Fibroblast of peridontal ligament (primary cell): ENCODE measurements around the gene SMAP2.
"Not testable (repeated sequence)": the region's sequence is repeated elsewhere in the genome, so short reads cannot be mapped to it uniquely, and the experiment has no call there.

ENCODE experiments used
- DNase-seq: peaks from one replicate; pipeline ENCODE4 v3.0.0-alpha.2; 2010; ENCODE audit errors: extremely low read depth

SMAP2 gene

DNA sequence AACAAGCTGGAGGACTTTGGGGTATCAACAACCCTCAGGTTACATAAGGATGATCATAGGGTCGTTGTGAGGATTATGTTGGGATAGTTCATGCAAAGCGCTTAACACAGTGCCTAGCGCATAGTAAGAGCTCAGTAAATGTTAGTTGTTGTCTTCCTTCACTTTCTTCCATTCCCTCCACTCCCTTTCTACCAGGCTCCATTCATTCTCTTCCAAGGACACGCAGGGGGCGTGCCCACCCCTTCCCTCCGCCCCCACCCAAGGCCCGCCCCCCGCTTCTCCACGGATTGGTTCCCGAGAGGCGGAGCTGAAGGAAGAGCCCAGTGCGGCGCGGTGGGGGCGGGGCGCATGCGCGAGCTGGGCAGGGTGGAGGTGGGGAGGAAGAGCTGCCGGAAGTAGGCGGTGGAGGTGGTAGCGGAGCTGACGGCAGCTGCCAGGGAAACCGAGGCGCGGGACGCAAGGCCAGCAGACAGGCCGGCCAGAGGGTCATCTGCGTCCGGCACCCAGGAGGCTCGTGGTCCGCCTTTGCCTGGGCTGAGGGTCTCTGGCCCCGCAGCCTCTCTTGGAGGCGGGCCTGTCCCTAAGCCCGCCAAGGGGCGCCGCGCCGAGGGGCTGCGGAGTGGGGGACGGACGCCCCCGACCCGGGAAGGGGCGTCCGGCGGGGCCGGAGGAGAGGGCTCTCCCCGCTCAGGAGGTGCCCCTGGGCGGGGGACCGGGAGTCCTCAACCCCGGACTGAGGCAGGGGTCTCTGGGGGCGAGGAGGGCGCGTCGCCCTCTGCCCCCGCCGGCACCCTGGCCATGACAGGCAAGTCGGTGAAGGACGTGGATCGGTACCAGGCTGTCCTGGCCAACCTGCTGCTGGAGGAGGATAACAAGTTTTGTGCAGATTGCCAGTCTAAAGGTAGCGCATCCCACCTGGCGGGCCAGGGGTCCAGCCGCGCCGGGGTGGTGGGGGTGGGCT is at the start of gene SMAP2:
TSS of gene SMAP2 (plus strand) at position 405 of the 961 bp plus-strand sequence. CDS start at position 799, 394 bp downstream.
- peak; percentile 88 for DNase-seq

DNA sequence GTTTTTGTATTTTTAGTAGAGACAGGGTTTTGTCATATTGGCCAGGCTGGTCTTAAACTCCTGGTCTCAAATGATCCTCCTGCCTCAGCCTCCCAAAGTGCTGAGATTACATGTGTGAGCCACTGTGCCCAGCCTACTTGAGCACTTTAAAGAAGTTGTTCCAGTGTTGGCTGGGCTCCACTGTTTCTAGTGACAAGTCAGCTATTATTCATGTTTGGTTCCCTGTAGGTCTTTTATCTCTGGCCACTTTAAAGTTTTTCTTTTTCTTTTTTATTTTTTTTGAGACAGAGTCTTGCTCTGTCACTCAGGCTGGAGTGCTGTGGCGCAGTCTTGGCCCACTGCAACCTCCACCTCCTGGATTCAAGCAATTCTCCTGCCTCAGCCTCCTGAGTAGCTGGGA is 42.1 kb upstream of the SMAP2 start:
- not testable (repeated sequence) for DNase-seq

DNA sequence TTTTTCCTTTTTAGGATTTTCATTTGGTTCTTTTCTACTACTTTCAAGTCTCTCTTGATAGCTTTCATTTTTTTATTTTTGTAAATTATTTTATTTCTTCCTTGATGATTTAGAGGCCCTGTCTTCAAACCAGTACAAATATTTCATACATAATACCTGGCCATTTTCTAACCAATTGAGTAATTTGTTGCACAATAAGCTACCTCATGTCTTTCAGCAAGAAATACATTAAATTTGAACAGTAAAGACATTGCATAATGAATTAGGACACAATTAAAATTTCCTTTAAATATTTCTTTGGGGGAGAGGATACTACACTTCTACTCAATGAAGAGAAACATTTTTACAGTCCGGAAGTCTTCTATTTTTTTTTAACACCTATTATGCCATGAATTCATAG is 40.8 kb upstream of the SMAP2 start:
- no peak for DNase-seq

DNA sequence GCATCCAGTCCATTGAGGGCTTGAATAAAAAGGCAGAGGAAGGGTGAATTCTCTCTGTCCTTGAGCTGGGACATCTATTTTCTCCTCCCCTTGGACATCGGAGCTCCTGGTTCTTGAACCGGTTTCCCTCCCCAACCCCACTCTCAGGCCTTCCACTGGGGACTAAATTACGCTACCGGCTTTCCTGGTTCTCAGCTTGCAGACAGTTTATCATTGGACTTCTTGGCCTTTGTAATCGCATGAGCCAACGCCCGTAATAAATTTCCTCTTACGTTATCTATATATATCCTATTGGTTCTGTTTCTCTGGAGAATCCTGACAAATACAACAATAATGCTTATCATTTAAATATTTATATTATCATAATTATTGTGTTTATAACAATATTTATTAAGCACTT is 36.1 kb upstream of the SMAP2 start:
- no peak for DNase-seq

GRCh38 chr1:40338745-40339419 is 34.6 kb upstream of the SMAP2 start:
- DNase-seq, result peak; percentile 80

DNA sequence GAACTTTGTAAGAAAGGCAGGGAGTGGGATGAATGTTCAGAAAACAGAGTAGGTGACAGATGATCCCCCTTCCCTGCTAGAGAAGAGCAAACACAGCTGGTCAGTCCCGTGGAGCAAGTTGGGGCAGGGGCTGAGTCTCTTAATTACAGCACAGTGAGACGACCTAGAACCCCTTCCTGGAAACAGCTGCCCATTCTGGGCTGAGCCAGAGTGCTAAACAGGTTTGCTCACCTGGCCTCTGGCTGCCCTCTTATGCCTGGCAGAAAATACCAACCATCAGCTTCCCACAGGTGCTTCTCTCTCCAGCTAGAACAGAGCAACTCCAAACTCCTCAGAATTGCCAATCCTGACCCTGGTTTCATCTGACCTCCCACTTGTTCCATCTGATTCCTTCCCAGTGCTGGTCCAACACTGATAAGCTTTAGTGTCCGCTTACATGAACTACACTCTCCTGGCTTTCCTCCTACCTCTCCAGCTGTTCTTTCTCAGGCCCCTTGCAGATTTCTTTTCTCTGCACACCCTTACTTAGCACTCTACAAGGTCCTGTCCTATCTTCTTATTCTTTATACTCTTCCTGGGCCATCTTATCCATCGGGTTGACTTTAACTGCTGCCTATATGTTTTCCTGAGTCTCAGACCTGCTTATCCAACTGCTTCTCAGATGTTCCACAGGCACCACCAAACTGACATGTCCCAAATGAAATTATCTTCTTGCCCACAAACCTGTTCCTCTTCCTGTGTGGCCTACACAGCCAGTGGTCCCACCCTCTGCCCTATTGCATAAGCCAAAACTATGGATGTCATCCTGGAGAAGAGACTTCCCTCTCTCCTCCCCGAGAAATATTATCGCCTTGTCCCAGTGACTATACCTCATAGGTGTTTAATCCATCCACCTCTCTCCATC is 33.9 kb upstream of the SMAP2 start:
- no peak for DNase-seq

DNA sequence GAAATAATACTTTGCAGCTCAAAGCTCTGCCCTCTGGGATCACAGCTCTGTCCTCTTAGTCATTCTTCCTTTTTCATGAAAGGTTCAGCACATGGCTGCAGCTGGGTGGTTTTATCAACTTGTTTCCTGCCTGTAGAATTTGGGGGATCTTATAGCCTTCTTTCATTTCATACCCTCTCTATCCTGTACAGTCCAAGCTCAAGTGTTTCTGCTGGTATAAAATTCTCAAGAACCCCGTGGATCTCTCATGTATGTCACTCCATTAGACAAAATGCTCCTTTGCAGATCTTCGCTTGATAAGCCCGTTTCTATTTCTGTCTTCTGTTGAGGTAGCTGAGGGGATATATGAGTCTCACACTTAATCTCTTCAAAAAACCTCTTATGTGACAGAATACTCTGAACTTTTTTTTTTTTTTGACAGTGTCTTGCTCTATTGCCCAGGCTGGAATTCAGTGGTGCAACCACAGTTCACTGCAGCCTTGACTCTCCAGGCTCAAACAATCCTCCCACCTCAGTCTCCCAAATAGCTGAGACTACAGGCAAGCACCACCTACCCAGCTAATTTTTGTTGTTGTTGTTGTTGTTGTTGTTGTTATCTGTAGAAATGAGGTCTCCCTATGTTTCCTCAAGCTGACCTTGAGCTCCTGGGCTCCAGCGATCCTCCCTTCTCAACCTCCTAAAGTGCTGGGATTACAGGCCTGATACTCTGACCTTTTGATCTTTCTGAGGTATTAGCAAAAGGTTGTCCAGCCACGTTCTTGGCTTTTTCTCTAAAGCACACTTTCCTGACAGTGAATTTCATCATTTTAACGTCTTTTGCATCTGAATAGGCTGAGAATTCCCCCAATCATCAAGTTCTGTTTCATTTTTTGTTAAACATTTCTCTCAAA is 31.8 kb upstream of the SMAP2 start:
- DNase-seq, result peak; percentile 14

GRCh38 chr1:40342381-40342717 is 31.2 kb upstream of the SMAP2 start:
- DNase-seq, result not testable (repeated sequence)

GRCh38 chr1:40344597-40344996 is 28.9 kb upstream of the SMAP2 start:
- DNase-seq, result peak; percentile 84

DNA sequence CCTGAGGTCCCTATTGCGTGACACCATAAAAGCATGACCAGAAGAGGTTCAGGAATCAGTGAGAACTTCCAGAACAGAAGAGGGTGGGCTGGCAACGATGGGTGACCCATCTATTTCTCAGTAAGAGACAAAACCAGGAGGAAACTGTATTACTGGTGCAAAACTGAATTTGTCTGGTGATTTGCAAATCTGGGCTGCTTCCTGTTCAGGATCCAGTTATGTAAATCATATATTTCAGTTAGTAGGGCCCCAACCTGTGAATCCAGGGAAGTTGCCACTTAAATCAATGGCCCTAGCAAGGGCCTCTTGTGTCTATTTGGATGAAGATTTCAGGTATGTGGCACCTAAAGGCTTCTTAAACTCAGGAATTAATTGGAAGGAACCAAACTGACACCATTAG is 23.1 kb upstream of the SMAP2 start:
- DNase-seq, result no peak

DNA sequence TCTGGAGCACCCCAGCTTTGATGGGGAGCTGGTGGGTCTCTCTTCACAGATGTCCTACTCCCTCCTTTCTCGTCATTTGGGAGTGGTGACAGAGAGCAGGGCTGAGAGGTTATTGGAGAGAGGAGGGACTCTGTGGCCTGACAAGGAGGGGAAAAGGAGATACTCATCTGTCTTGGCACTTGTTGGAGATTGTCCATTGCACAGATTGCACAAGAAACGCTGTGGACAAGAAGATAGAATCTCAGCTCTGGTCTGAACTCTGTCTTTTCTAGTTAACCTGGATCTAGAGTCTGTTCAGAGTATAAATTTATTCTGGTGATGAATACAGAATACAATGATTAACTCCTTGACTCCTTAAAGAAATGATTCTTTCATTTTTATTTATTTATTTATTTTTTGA is 22.4 kb upstream of the SMAP2 start:
- no peak for DNase-seq

- no peak for DNase-seq
Measured at GRCh38 chr1:40352126-40352525, 21.4 kb upstream of the SMAP2 start.

DNA sequence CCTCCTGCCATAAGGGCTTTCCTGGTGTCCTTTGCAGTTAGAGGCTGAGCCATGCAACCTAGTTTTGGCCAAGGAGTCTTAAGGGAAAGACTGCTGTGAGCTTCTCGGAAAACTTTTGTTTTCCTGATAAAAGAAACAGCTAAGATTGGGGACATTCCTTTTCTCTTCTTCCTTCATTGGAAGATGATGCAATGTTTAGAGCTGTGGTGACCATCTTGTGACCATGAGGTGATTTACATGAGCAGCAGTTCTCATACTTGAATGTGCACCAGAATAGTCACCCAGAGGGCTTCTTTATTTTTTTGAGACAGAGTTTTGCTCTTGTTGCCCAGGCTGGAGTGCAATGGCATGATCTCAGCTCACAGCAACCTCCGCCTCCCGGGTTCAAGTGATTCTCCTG is 20.4 kb upstream of the SMAP2 start:
- no peak for DNase-seq

DNA sequence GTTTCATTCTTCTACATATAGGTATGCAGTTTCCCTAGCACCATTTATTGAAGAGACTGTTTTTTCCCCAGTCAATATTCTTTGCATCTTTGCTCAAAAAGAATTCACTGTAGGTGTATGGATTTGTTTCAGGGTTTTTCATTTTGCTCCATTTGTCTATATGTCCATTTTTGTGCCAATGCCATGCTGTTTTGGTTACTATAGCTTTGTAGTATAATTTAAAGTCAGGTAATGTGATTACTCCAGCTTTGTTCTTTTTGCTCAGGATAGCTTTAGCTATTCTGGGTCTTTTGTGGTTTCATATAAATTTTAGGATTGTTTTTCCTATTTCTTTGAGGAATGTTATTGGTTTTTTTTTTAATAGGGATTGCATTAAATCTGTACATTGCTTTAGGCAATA is 15.9 kb upstream of the SMAP2 start:
- DNase-seq, result no peak

DNA sequence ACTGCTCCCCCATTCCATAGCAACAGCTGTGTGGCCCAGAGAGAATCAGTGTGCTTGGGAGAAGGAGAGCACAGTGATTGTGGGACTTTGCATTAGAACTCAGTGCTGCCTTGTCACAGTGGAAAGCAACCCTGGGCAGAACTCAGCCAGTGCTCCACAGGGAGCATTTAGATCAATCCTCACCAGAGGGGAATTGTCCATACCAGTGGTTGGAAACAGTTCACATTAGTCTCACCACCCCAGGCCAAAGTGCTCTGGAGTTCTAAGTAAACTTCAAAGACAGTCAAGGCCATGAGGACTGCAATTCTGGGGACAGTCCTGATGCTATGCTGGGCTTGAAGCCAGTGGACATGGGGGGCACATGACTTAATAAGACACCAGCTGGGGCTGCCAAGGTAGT is 12.9 kb upstream of the SMAP2 start:
- no peak for DNase-seq

GRCh38 chr1:40361201-40361600 is 12.3 kb upstream of the SMAP2 start:
- no peak for DNase-seq

DNA sequence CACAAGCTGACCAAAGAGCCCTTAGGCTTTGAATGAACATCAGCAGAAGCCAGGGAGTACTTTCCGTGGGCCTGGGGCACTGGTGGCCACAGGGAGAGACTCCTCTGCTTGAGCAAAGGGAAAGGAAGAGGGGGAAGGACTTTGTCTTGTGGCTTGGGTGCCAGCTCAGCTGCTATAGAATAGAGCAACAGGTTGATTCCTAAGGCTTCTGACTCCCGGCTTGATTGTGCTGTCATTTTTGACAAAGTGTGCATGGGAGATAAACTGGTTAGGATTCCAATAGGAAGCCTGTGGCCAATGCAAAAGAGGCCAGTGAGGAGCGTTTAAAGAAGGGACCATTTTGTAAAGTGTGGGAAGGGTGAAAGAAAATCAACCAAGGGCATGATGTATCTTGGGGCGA is 11.9 kb upstream of the SMAP2 start:
- no peak for DNase-seq

DNA sequence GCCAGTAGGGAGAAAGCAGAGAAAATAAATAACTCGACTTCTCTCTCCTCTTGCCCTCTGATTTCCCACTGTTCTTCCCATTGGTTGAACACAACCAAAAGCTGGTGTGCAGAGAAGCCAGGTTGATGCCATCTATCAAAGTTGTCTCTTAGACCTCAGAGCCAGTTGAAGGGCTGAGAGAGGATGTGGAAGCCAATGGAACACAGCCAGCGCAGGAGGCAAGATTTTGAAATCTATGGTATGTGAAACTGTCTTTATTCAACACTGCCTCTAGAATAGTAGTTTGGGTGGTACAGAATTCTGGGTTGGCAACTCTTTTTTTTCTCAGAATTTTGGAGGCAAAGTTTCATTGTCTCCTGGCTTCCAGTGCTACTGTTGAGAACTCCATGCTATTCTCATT is 11.3 kb upstream of the SMAP2 start:
- no peak for DNase-seq

DNA sequence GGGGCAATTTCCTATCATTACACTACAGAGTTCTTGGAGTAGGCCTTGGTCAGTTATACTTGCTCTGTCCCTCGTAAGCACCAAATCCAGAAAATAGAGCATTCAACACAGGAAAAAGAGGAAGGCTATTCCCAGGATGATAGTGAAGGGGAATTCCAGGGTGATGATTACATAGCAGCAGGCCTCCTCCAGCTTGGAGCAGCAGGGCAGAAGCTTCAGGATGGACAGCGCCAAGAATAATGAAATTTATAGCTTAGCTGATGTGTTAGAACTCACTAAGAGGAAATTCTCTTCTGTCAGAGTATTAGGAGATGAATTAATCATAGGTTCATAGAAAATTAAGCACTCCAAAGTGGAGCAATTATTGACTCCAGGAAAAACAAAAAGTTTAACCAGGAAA is 10.8 kb upstream of the SMAP2 start:
- peak; percentile 58 for DNase-seq

DNA sequence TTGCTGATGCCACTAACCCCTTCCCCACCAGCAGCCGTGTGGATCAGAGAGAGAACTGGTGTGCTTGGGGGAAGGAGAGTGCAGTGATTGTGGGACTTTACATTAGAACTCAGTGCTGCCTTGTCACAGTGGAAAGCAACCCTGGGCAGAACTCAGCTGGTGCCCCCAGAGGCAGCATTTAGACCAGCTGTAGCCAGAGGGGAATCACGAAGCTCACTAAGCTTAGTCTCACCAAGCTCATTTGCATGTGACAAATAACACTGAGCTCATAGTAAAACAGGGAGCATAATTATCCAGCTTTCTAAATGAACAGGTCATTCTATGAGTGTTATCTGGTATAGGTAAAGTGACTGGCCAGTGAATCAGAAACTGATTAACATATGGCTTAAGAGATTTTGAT is 9.8 kb upstream of the SMAP2 start:
- DNase-seq, result no peak

GRCh38 chr1:40371707-40372258 is 1.7 kb upstream of the SMAP2 start:
- DNase-seq, result no peak
